Liver (tissue), 9 donors: ENCODE data around the gene C2CD4C. TPM values are rescaled to one million over a fixed set of nuclear protein-coding genes. Genes with fewer than 3 reads are reported as not detected.
"Not testable (repeated sequence)": the region's sequence is repeated elsewhere in the genome, so short reads cannot be mapped to it uniquely, and the experiment has no call there.

Experiments
- DNase-seq: peaks from one replicate; pipeline ENCODE4 v3.0.0-alpha.2; 2017; ENCODE audit warnings: low spot score
- H3K27ac ChIP-seq, 2 donors: one replicate each; pipeline ENCODE4 v1.7.0; 2013; ENCODE audit warnings: inconsistent platforms in 2 of 2, low read length in 2 of 2, control low read depth in 1 of 2, low read depth in 1 of 2, mild to moderate bottlenecking in 1 of 2
- H3K27me3 ChIP-seq, 4 donors: one replicate each; pipeline versions ENCODE4 v1.6.1 to v1.7.0; 2013; ENCODE audit warnings: low read length in 3 of 4, inconsistent platforms in 1 of 4, mild to moderate bottlenecking in 1 of 4, moderate library complexity in 1 of 4; ENCODE audit not compliant: control insufficient read depth in 4 of 4, insufficient read depth in 4 of 4
- H3K36me3 ChIP-seq, 4 donors: one replicate each; pipeline versions ENCODE4 v1.6.1 to v1.7.0; 2013; ENCODE audit warnings: low read length in 3 of 4, mild to moderate bottlenecking in 3 of 4, low read depth in 1 of 4, moderate library complexity in 1 of 4; ENCODE audit not compliant: control insufficient read depth in 4 of 4, insufficient read depth in 3 of 4
- H3K4me1 ChIP-seq, 4 donors: one replicate each; pipeline versions ENCODE4 v1.6.1 to v1.7.0; 2013; ENCODE audit warnings: low read length in 3 of 4, mild to moderate bottlenecking in 3 of 4, moderate library complexity in 1 of 4; ENCODE audit not compliant: control insufficient read depth in 4 of 4, insufficient read depth in 4 of 4
- H3K4me3 ChIP-seq, 3 donors: one replicate each; pipeline versions ENCODE4 v1.6.1 to v1.7.0; 2013; ENCODE audit warnings: low read length in 3 of 3, control low read depth in 1 of 3, low read depth in 1 of 3, mild to moderate bottlenecking in 1 of 3
- H3K9ac ChIP-seq, 2 donors: one replicate each; pipeline ENCODE4 v1.7.0; 2013; ENCODE audit warnings: low read length in 2 of 2, mild to moderate bottlenecking in 2 of 2, moderate library complexity in 2 of 2, control low read depth in 1 of 2, low read depth in 1 of 2
- H3K9me3 ChIP-seq, 4 donors: one replicate each; pipeline versions ENCODE4 v1.6.1 to v1.7.0; 2013; ENCODE audit warnings: low read length in 3 of 4; ENCODE audit not compliant: control insufficient read depth in 4 of 4
- CTCF ChIP-seq: fragments of 150-350 bp; IDR thresholded peaks from 2 replicates; pipeline ENCODE4 v1.5.1; 2017; ENCODE audit warnings: improper control_type of control experiment, low read depth, low read length; ENCODE audit not compliant: missing input control
- EGR1 ChIP-seq, 2 donors: IDR thresholded peaks; 2 replicates each; pipeline ENCODE4 v1.6.1; 2016 to 2018; ENCODE audit warnings: antibody characterized with exemption in 2 of 2, low read depth in 2 of 2
- FOXA1 ChIP-seq: IDR thresholded peaks from 2 replicates; pipeline ENCODE4 v1.6.1; 2016; ENCODE audit warnings: antibody characterized with exemption
- FOXA2 ChIP-seq: IDR thresholded peaks from 2 replicates; pipeline ENCODE4 v1.6.1; 2016; ENCODE audit warnings: antibody characterized with exemption
- GABPA ChIP-seq, 2 donors: IDR thresholded peaks in 1 of 2; conservative IDR thresholded peaks in 1 of 2; 2 replicates each; pipeline ENCODE4 v1.6.1; 2016; ENCODE audit warnings: antibody characterized with exemption in 2 of 2, mild to moderate bottlenecking in 1 of 2, moderate library complexity in 1 of 2
- HNF4A ChIP-seq, 2 donors: conservative IDR thresholded peaks; 2 replicates each; pipeline ENCODE4 v1.6.1; 2016; ENCODE audit warnings: antibody characterized with exemption in 2 of 2, mild to moderate bottlenecking in 2 of 2
- HNF4G ChIP-seq: IDR thresholded peaks from 2 replicates; pipeline ENCODE4 v1.6.1; 2016; ENCODE audit warnings: antibody characterized with exemption
- JUND ChIP-seq, 2 donors: IDR thresholded peaks; 2 replicates each; pipeline ENCODE4 v1.6.1; 2016; ENCODE audit warnings: antibody characterized with exemption in 2 of 2
- NR2F2 ChIP-seq: IDR thresholded peaks from 2 replicates; pipeline ENCODE4 v1.6.1; 2016; ENCODE audit warnings: antibody characterized with exemption
- RXRA ChIP-seq, 2 donors: IDR thresholded peaks; 2 replicates each; pipeline ENCODE4 v1.6.1; 2017 to 2018; ENCODE audit warnings: antibody characterized with exemption in 2 of 2, mild to moderate bottlenecking in 1 of 2
- SP1 ChIP-seq: IDR thresholded peaks from 2 replicates; pipeline ENCODE4 v1.6.1; 2018; ENCODE audit warnings: antibody characterized with exemption, mild to moderate bottlenecking
- TAF1 ChIP-seq: conservative IDR thresholded peaks from 2 replicates; pipeline ENCODE4 v1.6.1; 2016; ENCODE audit warnings: antibody characterized with exemption, mild to moderate bottlenecking
- YY1 ChIP-seq: IDR thresholded peaks from 2 replicates; pipeline ENCODE4 v1.6.1; 2016; ENCODE audit warnings: antibody characterized with exemption, mild to moderate bottlenecking
- WGBS: extraction: QIAGEN DNeasy Blood & Tissue Kit; methylation state at CpG from one replicate; pipeline ENCODE4 v1.1.7; 2013; 5-methylcytosine and 5-hydroxymethylcytosine counted together
- polyA plus RNA-seq, 2 donors: library from polyadenylated mRNA; stranded (reverse) in 1 of 2; unstranded in 1 of 2; fragments of 200-250 nt in 1 of 2; fragments of >200 nt in 1 of 2; fragmentation: Nextera tagmentation in 1 of 2; extraction: Ambion mirVana in 1 of 2; gene quantifications; one replicate each; pipeline versions ENCODE4 v1.2.1 to v1.2.3, GENCODE V29; 2013 to 2015
- total RNA-seq, 2 donors: library from RNA; depleted of rRNA; stranded (reverse); fragments of >200 nt; gene quantifications; one replicate each; pipeline ENCODE4 v1.2.3, GENCODE V29; 2014
- TF ChIP-seq, protein P1 (sequence below): IDR thresholded peaks from 2 replicates; pipeline ENCODE4 v1.6.1; 2016; ENCODE audit warnings: antibody characterized with exemption
- TF ChIP-seq, protein P2 (sequence below): IDR thresholded peaks from 2 replicates; pipeline ENCODE4 v1.6.1; 2016; ENCODE audit warnings: antibody characterized with exemption
- donor health status: healthy.
- donor health status: healthy.
- donor health status: healthy.
- donor health status: healthy.
- donor health status: healthy.

Gene C2CD4C
- total and polyA plus RNA-seq, 4 donors = 0.08 to 0.42 (median 0.19) TPM

DNA sequence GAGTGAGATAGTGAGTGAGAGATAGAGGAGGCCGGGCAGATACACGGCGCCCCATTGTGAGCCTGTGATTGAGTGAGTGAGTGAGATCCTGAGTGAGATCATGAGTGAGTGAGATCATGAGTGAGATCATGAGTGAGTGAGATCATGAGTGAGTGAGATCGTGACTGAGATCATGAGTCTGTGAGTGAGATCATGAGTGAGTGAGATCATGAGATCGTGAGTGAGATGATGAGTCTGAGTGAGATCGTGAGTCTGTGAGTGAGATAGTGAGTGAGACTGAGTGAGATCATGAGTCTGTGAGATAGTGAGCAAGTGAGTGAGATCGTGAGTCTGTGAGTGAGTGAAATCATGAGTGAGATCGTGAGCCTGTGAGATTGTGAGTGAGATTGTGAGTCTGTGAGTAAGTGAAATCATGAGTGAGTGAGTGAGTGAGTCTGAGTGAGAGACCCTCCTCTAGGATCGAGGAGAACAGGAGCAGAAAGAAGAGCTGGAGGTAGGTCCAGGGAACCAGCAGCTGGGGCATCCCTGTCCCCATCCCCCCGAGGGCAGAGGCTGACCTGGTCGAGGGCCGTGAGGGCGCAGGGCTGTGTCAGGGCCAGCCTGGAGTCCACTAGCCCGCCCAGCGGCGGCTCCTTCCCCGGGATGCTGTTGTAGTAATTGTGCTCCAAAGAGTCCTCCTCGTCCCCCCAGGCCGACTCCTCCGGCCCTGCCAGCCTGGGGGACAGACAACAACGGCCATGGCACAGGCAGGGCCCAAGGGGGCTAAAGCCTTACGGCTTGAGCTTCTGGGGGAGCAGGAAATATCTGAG, 25.4 kb upstream of the C2CD4C start:
- Histone ChIP-seq H3K9ac (no peak overlapping the region), H3K36me3 (peaks cover 9 to 38% (median 11%) of the 10 kb centered on the region in 4 donors), H3K27me3 (no peaks in the 10 kb centered on the region), H3K4me3 (no peak overlapping the region), H3K9me3 (no peaks in the 10 kb centered on the region), H3K4me1 (no peaks in the 10 kb centered on the region), H3K27ac (no peak overlapping the region)
- 93% methylated on average over 22 of the region's 22 CpGs for whole genome bisulfite sequencing
- DNase-seq = no peak
- TF ChIP-seq JUND (IDR thresholded peaks at IDR 0.05) = no peak

GRCh38 chr19:430701-431100, 21.8 kb upstream of the C2CD4C start:
- Histone ChIP-seq H3K36me3 (peaks cover 6 to 35% (median 11%) of the 10 kb centered on the region in 4 donors), H3K4me3 (no peak overlapping the region), H3K27me3 (no peaks in the 10 kb centered on the region), H3K9me3 (no peaks in the 10 kb centered on the region), H3K9ac (no peak overlapping the region), H3K27ac (no peak overlapping the region), H3K4me1 (no peaks in the 10 kb centered on the region)
- 97% methylated on average over 10 of the region's 10 CpGs for WGBS
- TF ChIP-seq SP1 (no peak), RXRA (IDR thresholded peaks at IDR 0.05) (no peak), CTCF (no peak), HNF4A (conservative IDR thresholded peaks at IDR 0.05) (no peak), YY1 (no peak), JUND (IDR thresholded peaks at IDR 0.05) (no peak), GABPA (IDR thresholded peaks at IDR 0.05 in 1 of 2, conservative IDR thresholded peaks at IDR 0.05 in 1 of 2) (no peak), TAF1 (no peak), HNF4G (no peak), FOXA1 (no peak)
- TF ChIP-seq, protein P1, sequence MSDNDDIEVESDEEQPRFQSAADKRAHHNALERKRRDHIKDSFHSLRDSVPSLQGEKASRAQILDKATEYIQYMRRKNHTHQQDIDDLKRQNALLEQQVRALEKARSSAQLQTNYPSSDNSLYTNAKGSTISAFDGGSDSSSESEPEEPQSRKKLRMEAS = no peak
- TF ChIP-seq, protein P2, sequence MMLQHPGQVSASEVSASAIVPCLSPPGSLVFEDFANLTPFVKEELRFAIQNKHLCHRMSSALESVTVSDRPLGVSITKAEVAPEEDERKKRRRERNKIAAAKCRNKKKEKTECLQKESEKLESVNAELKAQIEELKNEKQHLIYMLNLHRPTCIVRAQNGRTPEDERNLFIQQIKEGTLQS = no peak
- DNase-seq = no peak

GRCh38 chr19:428149-428548, 19.2 kb upstream of the C2CD4C start:
- no peaks in the 10 kb centered on the region for H3K9me3 ChIP-seq
- WGBS = 95% methylated on average over 15 of the region's 15 CpGs
- TF ChIP-seq SP1 (no peak), GABPA (IDR thresholded peaks at IDR 0.05 in 1 of 2, conservative IDR thresholded peaks at IDR 0.05 in 1 of 2) (no peak), FOXA2 (no peak), CTCF (no peak), NR2F2 (no peak), EGR1 (IDR thresholded peaks at IDR 0.05; ENCODE audit: low read depth in 2 of 2) (no peak), JUND (IDR thresholded peaks at IDR 0.05) (no peak)
- no peak overlapping the region for H3K27ac ChIP-seq
- no peak overlapping the region for H3K4me3 ChIP-seq
- H3K4me1 ChIP-seq = no peaks in the 10 kb centered on the region
- peaks cover 0 to 25% (median 9%) of the 10 kb centered on the region in 4 donors for H3K36me3 ChIP-seq
- H3K9ac ChIP-seq = no peak overlapping the region
- no peak for DNase-seq
- no peaks in the 10 kb centered on the region for H3K27me3 ChIP-seq

GRCh38 chr19:427675-428074, 18.7 kb upstream of the C2CD4C start:
- H3K9ac ChIP-seq, H3K27me3 ChIP-seq, H3K4me1 ChIP-seq, DNase-seq, H3K4me3 ChIP-seq, H3K9me3 ChIP-seq, H3K27ac ChIP-seq: not testable (repeated sequence)
- WGBS = 77% methylated on average over 19 of the region's 19 CpGs
- H3K36me3 ChIP-seq = peaks cover 0 to 25% (median 9%) of the 10 kb centered on the region in 4 donors
